SKM-1 (cell line): Measurements from ENCODE around the gene ATP1A1.

Experiments used
- DNase-seq: peaks from one replicate; lab custom pipeline; 2025; ENCODE audit not compliant: unreplicated experiment; lab: John Stamatoyannopoulos, UW

The ATP1A1 gene

GRCh38 chr1:116389013-116389412 is 16.0 kb downstream of the ATP1A1 start:
- DNase-seq: no peak

GRCh38 chr1:116389686-116390085 is 16.6 kb downstream of the ATP1A1 start:
- DNase-seq: no peak

GRCh38 chr1:116390195-116390594 is 17.2 kb downstream of the ATP1A1 start:
- no peak for DNase-seq

GRCh38 chr1:116391185-116391584 is 18.1 kb downstream of the ATP1A1 start:
- DNase-seq: no peak

- DNase-seq: no peak
These were observed 19.8 kb downstream of the ATP1A1 start for GRCh38 chr1:116392717-116393404.

GRCh38 chr1:116393792-116394191 is 20.7 kb downstream of the ATP1A1 start:
- no peak for DNase-seq

GRCh38 chr1:116394270-116394669 is 21.2 kb downstream of the ATP1A1 start:
- DNase-seq: no peak

- no peak for DNase-seq
These were observed 23.7 kb downstream of the ATP1A1 start for GRCh38 chr1:116396769-116397168.

- no peak for DNase-seq
These were observed 24.7 kb downstream of the ATP1A1 start for GRCh38 chr1:116397728-116398127.

- DNase-seq: no peak
These were observed 27.7 kb downstream of the ATP1A1 start for GRCh38 chr1:116400780-116401179.

GRCh38 chr1:116401646-116402176 is 28.7 kb downstream of the ATP1A1 start:
- DNase-seq: no peak

- DNase-seq: no peak
These were observed 29.3 kb downstream of the ATP1A1 start for GRCh38 chr1:116402333-116402732.

- DNase-seq: no peak
These were observed 30.6 kb downstream of the ATP1A1 start for GRCh38 chr1:116403496-116404136.

- no peak for DNase-seq
These were observed 31.7 kb downstream of the ATP1A1 start for GRCh38 chr1:116404699-116405098.

- DNase-seq: no peak
These were observed 32.4 kb downstream of the ATP1A1 start for GRCh38 chr1:116405241-116406135.

GRCh38 chr1:116407033-116407432 is 34.0 kb downstream of the ATP1A1 start:
- DNase-seq: no peak

GRCh38 chr1:116408193-116408592 is 35.1 kb downstream of the ATP1A1 start:
- DNase-seq: no peak

- DNase-seq: no peak
These were observed 36.0 kb downstream of the ATP1A1 start for GRCh38 chr1:116408803-116409720.

- DNase-seq: no peak
These were observed 36.7 kb downstream of the ATP1A1 start for GRCh38 chr1:116409751-116410191.

GRCh38 chr1:116411784-116412479 is 38.9 kb downstream of the ATP1A1 start:
- DNase-seq: no peak
